Stimulated activated naive B cell treated with anti-CD40 and anti-IgM and Interleukin-4, amounts not matched to agents 10 μg/mL and 1 μg/mL and 100 μg/mL, for 72 hours (primary cell): ENCODE data around the gene UCP3.

Experiments
- ATAC-seq, 2 donors: fragments of 150-1000 bp; cut with Tn5 transposase; replicated peaks; 2 replicates each; pipeline ENCODE4 v1.10.0; 2021; ENCODE audit warnings: moderate library complexity in 1 of 2
- DNase-seq: peaks from one replicate; pipeline ENCODE4 v3.0.0; 2021
- H3K27ac Mint-ChIP-seq: one replicate; pipeline ENCODE4 v1.8.0; 2022; ENCODE audit warnings: mild to moderate bottlenecking, mixed read lengths
- H3K27me3 Mint-ChIP-seq, 2 donors: one replicate each; pipeline ENCODE4 v1.8.0; 2022; ENCODE audit warnings: mixed read lengths in 2 of 2
- H3K36me3 Mint-ChIP-seq, 2 donors: one replicate each; pipeline ENCODE4 v1.8.0; 2022; ENCODE audit warnings: mixed read lengths in 2 of 2, mild to moderate bottlenecking in 1 of 2
- H3K4me1 Mint-ChIP-seq, 2 donors: one replicate each; pipeline ENCODE4 v1.8.0; 2022; ENCODE audit warnings: mixed read lengths in 2 of 2, mild to moderate bottlenecking in 1 of 2
- H3K4me3 Mint-ChIP-seq, 2 donors: one replicate each; pipeline ENCODE4 v1.8.0; 2022; ENCODE audit warnings: mild to moderate bottlenecking in 2 of 2, mixed read lengths in 2 of 2, moderate library complexity in 1 of 2
- H3K9me3 Mint-ChIP-seq, 2 donors: one replicate each; pipeline ENCODE4 v1.8.0; 2022; ENCODE audit warnings: mixed read lengths in 2 of 2, mild to moderate bottlenecking in 1 of 2

Gene UCP3

GRCh38 chr11:74008373-74009229 lies at the start of gene UCP3:
UCP3 (minus strand) TSS chr11:74009085; CDS start chr11:74007042, 2,043 bp downstream.
- no peak for ATAC-seq
- Mint-ChIP-seq H3K36me3 (peaks cover 11 to 35% of the 10 kb centered on the region in 2 donors), H3K4me1 (peaks cover 38 to 54% of the 10 kb centered on the region in 2 donors), H3K27me3 (no peaks in the 10 kb centered on the region), H3K4me3 (peak within 1 kb of the TSS in 1 of 2 donors; percentile 22), H3K9me3 (no peaks in the 10 kb centered on the region), H3K27ac (peak within 1 kb of the TSS; percentile 32)
- no peak for DNase-seq

GRCh38 chr11:74057249-74058151 lies 48.6 kb upstream of the UCP3 start:
- H3K4me3 Mint-ChIP-seq = no peak overlapping the region
- no peaks in the 10 kb centered on the region for H3K27me3 Mint-ChIP-seq
- DNase-seq = no peak
- H3K36me3 Mint-ChIP-seq = peaks cover 32 to 56% of the 10 kb centered on the region in 2 donors
- H3K4me1 Mint-ChIP-seq = peaks cover 1 to 2% of the 10 kb centered on the region in 2 donors
- no peak overlapping the region for H3K27ac Mint-ChIP-seq
- H3K9me3 Mint-ChIP-seq = peaks cover 4% of the 10 kb centered on the region in 2 donors
- ATAC-seq = no peak

- no peaks in the 10 kb centered on the region for H3K27me3 Mint-ChIP-seq
- DNase-seq (no peak), ATAC-seq (no peak)
- peaks cover 0 to 2% of the 10 kb centered on the region in 2 donors for H3K4me1 Mint-ChIP-seq
- peaks cover 32 to 49% of the 10 kb centered on the region in 2 donors for H3K36me3 Mint-ChIP-seq
- H3K9me3 Mint-ChIP-seq = peaks cover 2 to 3% of the 10 kb centered on the region in 2 donors
- no peak overlapping the region for H3K27ac Mint-ChIP-seq
- no peak overlapping the region for H3K4me3 Mint-ChIP-seq
Measured at GRCh38 chr11:74055938-74056337, 47.1 kb upstream of the UCP3 start.

DNA sequence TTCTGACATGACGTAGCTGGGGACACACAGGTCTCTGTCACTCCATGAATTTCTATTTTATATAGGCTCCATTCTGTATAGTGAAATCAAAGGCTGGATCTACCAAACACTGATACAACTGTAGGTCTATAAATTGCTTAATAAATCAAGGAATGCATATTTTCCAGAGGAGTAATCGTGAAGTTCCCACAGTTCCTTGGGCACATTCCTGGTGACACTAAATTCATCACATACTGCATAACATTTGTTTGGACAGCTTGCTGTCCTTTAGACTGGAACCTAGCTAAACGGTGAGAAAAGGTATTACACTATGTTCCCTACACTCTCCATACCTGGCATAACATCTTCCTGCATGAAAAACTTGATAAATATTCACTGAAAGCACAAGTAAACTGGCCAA lies 41.6 kb upstream of the UCP3 start:
- H3K4me3 Mint-ChIP-seq = no peak overlapping the region

GRCh38 chr11:74048993-74049392 lies 40.1 kb upstream of the UCP3 start:
- ATAC-seq (no peak), DNase-seq (no peak)
- H3K27ac Mint-ChIP-seq = no peak overlapping the region
- peaks cover 25 to 51% of the 10 kb centered on the region in 2 donors for H3K36me3 Mint-ChIP-seq
- H3K27me3 Mint-ChIP-seq = no peaks in the 10 kb centered on the region
- no peaks in the 10 kb centered on the region for H3K9me3 Mint-ChIP-seq
- H3K4me3 Mint-ChIP-seq = no peak overlapping the region
- H3K4me1 Mint-ChIP-seq = no peaks in the 10 kb centered on the region

More for the DNA sequence above, 41.6 kb upstream of the UCP3 start:
- peaks cover 24 to 45% of the 10 kb centered on the region in 2 donors for H3K36me3 Mint-ChIP-seq
- H3K27me3 Mint-ChIP-seq = no peaks in the 10 kb centered on the region
- H3K27ac Mint-ChIP-seq = no peak overlapping the region
- no peak for DNase-seq
- H3K9me3 Mint-ChIP-seq = no peaks in the 10 kb centered on the region
- no peak for ATAC-seq
- H3K4me1 Mint-ChIP-seq = no peaks in the 10 kb centered on the region

GRCh38 chr11:74044538-74044937 lies 35.7 kb upstream of the UCP3 start:
- H3K27me3 Mint-ChIP-seq = no peaks in the 10 kb centered on the region
- H3K4me1 Mint-ChIP-seq = no peaks in the 10 kb centered on the region
- peaks cover 25 to 50% of the 10 kb centered on the region in 2 donors for H3K36me3 Mint-ChIP-seq
- no peak for DNase-seq
- no peaks in the 10 kb centered on the region for H3K9me3 Mint-ChIP-seq
- H3K4me3 Mint-ChIP-seq = no peak overlapping the region
- peak overlapping the region; percentile 14 for H3K27ac Mint-ChIP-seq
- no peak for ATAC-seq

- no peak overlapping the region for H3K27ac Mint-ChIP-seq
- ATAC-seq (no peak), DNase-seq (no peak)
- no peaks in the 10 kb centered on the region for H3K9me3 Mint-ChIP-seq
- H3K27me3 Mint-ChIP-seq = no peaks in the 10 kb centered on the region
- H3K4me3 Mint-ChIP-seq = no peak overlapping the region
- H3K4me1 Mint-ChIP-seq = no peaks in the 10 kb centered on the region
- peaks cover 27 to 48% of the 10 kb centered on the region in 2 donors for H3K36me3 Mint-ChIP-seq
Measured at GRCh38 chr11:74043450-74043849, 34.6 kb upstream of the UCP3 start.

GRCh38 chr11:74037309-74037708 lies 28.4 kb upstream of the UCP3 start:
- Mint-ChIP-seq H3K36me3 (peaks cover 32 to 44% of the 10 kb centered on the region in 2 donors), H3K9me3 (no peaks in the 10 kb centered on the region), H3K4me1 (no peaks in the 10 kb centered on the region), H3K27ac (no peak overlapping the region), H3K4me3 (no peak overlapping the region), H3K27me3 (no peaks in the 10 kb centered on the region)
- ATAC-seq = no peak
- DNase-seq = no peak

DNA sequence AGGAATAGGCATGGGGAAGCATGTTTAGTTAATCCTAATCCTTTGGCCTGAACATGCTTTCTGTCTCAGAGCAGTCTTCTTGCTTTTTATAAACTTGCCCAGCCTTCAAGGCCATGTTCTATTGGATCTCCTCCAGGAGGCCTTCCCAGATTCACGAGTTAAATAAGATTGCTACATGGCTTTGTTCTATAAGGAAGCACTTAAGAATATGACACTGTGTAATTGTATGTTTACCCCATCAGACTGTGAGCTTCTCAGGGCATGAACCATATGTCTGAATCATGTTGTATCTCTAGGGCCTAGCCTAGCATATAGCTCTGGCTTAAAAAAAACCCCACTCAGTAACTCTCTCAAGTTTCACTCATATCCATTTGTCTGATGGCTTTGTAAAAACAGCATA lies 26.4 kb upstream of the UCP3 start:
- Mint-ChIP-seq H3K4me1 (peaks cover 5% of the 10 kb centered on the region in 2 donors), H3K36me3 (peaks cover 30 to 47% of the 10 kb centered on the region in 2 donors), H3K27ac (no peak overlapping the region), H3K4me3 (no peak overlapping the region), H3K9me3 (no peaks in the 10 kb centered on the region), H3K27me3 (no peaks in the 10 kb centered on the region)
- no peak for DNase-seq
- no peak for ATAC-seq

DNA sequence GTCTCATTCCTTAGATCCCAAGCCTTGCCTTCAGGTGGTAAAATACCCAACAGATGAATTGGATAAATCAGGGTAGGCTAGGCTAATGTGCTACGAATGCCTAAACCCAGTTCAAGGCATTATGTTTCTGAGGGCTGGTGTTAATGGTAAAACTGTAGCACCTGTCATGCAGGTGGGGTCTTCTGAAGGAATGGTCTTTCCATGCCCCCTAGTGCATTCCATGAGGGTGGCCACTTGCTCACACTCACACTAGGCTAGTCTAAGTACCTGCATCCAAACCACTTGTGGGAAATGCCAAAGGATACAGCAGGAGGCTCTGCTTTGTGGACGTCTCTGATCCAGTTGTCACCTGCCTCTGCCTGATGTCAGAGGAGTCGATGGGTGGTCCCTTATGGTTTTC lies 24.2 kb upstream of the UCP3 start:
- Mint-ChIP-seq H3K27me3 (no peaks in the 10 kb centered on the region), H3K4me1 (peaks cover 5% of the 10 kb centered on the region in 2 donors), H3K4me3 (no peak overlapping the region), H3K36me3 (peaks cover 37 to 60% of the 10 kb centered on the region in 2 donors), H3K9me3 (no peaks in the 10 kb centered on the region), H3K27ac (no peak overlapping the region)
- ATAC-seq = peak in 1 of 2 donors; percentile 41
- DNase-seq = no peak

DNA sequence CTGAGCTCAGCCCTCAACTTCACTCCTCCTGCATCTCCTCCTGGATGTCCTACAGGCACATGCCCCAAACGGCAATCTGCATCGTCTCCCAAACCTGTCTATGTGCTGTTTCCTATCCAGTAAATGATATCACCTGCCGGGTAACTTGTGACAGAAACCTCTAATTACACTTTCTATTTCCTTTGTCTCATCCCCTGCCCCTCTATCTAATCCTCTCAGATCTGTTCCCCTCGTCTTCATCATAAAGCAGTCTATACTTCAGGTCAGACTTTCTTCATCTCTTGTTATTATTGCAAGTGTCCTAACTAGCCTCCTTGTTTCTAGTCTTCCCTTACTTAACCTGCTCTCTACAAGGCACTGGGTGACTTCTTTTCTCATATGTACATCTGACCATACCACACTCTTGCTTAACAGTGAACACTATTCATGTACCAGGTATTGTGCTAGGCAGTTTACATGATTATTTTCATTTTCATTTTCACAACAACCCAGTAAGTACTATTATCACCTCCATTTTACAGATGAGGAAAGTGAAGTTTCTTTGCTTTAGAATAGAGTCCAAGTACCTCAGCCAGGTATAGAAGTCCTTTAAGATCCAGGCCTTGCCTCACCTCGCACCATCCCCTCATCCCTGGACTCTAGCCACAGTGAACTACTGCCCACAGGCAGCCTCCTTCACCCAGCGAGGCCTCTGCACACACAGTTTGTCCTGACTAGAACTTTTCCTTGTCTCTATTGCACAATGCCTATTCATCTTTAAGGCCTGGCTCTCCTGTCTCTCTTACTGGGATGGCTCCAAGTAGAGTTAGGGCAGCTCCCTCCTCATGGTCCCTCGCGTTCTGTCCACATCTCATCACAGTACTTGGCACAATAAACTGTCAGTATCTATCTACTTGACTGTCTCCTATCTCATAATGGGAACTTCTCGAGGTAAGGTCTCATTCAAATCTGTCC lies 22.1 kb upstream of the UCP3 start:
- H3K27ac Mint-ChIP-seq = no peak overlapping the region
- no peak for ATAC-seq
- no peaks in the 10 kb centered on the region for H3K27me3 Mint-ChIP-seq
- no peaks in the 10 kb centered on the region for H3K9me3 Mint-ChIP-seq
- peaks cover 28 to 57% of the 10 kb centered on the region in 2 donors for H3K36me3 Mint-ChIP-seq
- no peak for DNase-seq
- no peak overlapping the region for H3K4me3 Mint-ChIP-seq
- peaks cover 7 to 12% of the 10 kb centered on the region in 2 donors for H3K4me1 Mint-ChIP-seq

DNA sequence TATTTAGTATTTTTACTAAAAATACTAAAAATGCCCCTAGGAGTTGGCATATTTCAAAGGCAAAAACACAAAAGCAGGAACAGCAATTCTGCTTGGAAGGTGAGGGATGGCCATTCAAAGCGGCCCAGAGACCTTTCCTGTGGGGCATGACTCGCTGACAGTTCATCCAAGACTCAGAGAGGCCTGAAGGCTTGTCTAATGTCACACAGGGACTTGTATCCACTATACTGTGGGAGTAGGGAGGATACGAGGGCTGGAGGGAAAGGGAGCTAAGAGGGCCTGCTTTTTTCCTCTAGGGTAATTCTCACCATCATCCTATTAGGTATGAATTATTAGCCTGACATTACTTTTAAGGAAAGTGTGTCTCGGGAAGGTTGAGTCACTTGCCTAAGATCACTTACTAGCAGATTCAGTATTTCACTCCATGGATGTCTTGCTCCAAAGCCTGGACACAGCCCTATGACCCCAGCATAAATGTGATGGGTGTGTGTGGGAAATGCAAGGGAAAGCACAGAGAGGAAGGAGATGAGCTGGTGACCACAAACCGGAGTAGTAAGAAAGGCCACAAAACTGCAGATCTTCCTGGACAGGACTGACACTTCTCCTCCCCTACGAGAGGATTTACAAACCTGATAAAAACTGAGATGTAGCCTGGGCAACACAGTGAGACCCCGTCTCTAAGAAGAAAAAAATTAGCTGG lies 16.7 kb upstream of the UCP3 start:
- peaks cover 11 to 23% of the 10 kb centered on the region in 2 donors for H3K4me1 Mint-ChIP-seq
- H3K9me3 Mint-ChIP-seq = no peaks in the 10 kb centered on the region
- DNase-seq (no peak), ATAC-seq (no peak)
- H3K4me3 Mint-ChIP-seq = no peak overlapping the region
- peaks cover 31 to 43% of the 10 kb centered on the region in 2 donors for H3K36me3 Mint-ChIP-seq
- H3K27ac Mint-ChIP-seq = no peak overlapping the region
- H3K27me3 Mint-ChIP-seq = no peaks in the 10 kb centered on the region
